A549 (cell line): ENCODE measurements around the gene PKM. TPM values are rescaled to one million over a fixed set of nuclear protein-coding genes. Genes with fewer than 3 reads are reported as not detected.

Source experiments
- ATAC-seq, 2 experiments: fragments of 200-7000 bp in 1 of 2; fragments of >200 bp in 1 of 2; cut with Nextera tagmentation in 1 of 2; cut with Tn5 transposase in 1 of 2; 3 replicates each; pipeline versions ENCODE4 v1.8.0 to v1.9.1; 2018 to 2020; ENCODE audit warnings: mild to moderate bottlenecking in 1 of 2, moderate library complexity in 1 of 2
- CTCF ChIA-PET: fragments of 300-600 bp; sonication (Branson Sonifier 250); formaldehyde crosslinking; extraction: SDS; loops from one replicate; lab custom pipeline; 2021; ENCODE audit warnings: antibody characterized with exemption, inconsistent platforms; lab: Yijun Ruan, JAX
- POLR2A ChIA-PET: fragments of 350-600 bp; formaldehyde crosslinking; extraction: SDS; loops from one replicate; lab custom pipeline; 2021; ENCODE audit warnings: antibody characterized with exemption, inconsistent platforms; lab: Yijun Ruan, JAX
- DNase-seq, 2 experiments: peaks; one replicate each; pipeline versions ENCODE4 v3.0.0 to v3.0.0-alpha.2; 2011 to 2016; ENCODE audit warnings: low read depth in 1 of 2, low spot score in 1 of 2
- FAIRE-seq: peaks from 2 replicates; lab custom pipeline; 2011; peaks lifted over from hg19 to GRCh38; lab: Jason Lieb, UNC
- H3K27ac ChIP-seq, 2 experiments: fragments of >200 bp; sonication (Bioruptor Twin); formaldehyde crosslinking; 3 replicates each; pipeline ENCODE4 v1.5.1; 2016 to 2017
- H3K4me1 ChIP-seq: fragments of >200 bp; sonication (Bioruptor Twin); formaldehyde crosslinking; 3 replicates; pipeline ENCODE4 v1.6.1; 2016
- H3K4me2 ChIP-seq: fragments of >200 bp; sonication (Bioruptor Twin); formaldehyde crosslinking; 3 replicates; pipeline ENCODE4 v1.6.1; 2016
- H3K4me3 ChIP-seq: fragments of >200 bp; sonication (Bioruptor Twin); formaldehyde crosslinking; 3 replicates; pipeline ENCODE4 v1.5.1; 2016
- H3K9me3 ChIP-seq: fragments of >200 bp; sonication (Bioruptor Twin); formaldehyde crosslinking; 3 replicates; pipeline ENCODE4 v1.6.1; 2016
- BHLHE40 ChIP-seq: IDR thresholded peaks from 2 replicates; pipeline ENCODE4 v1.6.1; 2012; ENCODE audit warnings: low read depth, low read length, inconsistent platforms
- CBX2 ChIP-seq: fragments of 200-600 bp; sonication (generic); IDR thresholded peaks from 2 replicates; pipeline ENCODE4 v1.6.1; 2016; ENCODE audit warnings: low read depth, mild to moderate bottlenecking, borderline replicate concordance
- CEBPB ChIP-seq, 2 experiments: fragments of >200 bp in 1 of 2; sonication (Bioruptor Twin) in 1 of 2; formaldehyde crosslinking in 1 of 2; IDR thresholded peaks; 2 replicates each; pipeline ENCODE4 v1.6.1; 2012 to 2016
- CHD2 ChIP-seq: fragments of 150-350 bp; IDR thresholded peaks from 2 replicates; pipeline ENCODE4 v1.6.1; 2014; ENCODE audit warnings: low read length; ENCODE audit not compliant: partially characterized antibody
- CHD4 ChIP-seq: fragments of 200-600 bp; sonication (generic); IDR thresholded peaks from 2 replicates; pipeline ENCODE4 v1.6.1; 2016; ENCODE audit warnings: antibody characterized with exemption, mild to moderate bottlenecking, borderline replicate concordance
- EHF ChIP-seq: fragments of 250-450 bp; sonication (Bioruptor Pico); IDR thresholded peaks from 2 replicates; pipeline ENCODE4 v1.5.0; 2020; ENCODE audit warnings: mild to moderate bottlenecking
- EHMT2 ChIP-seq: fragments of 200-600 bp; sonication (generic); IDR thresholded peaks from 2 replicates; pipeline ENCODE4 v1.6.1; 2016; ENCODE audit warnings: antibody characterized with exemption, low read depth, mild to moderate bottlenecking, moderate library complexity
- ELK1 ChIP-seq: fragments of 150-350 bp; IDR thresholded peaks from 2 replicates; pipeline ENCODE4 v1.6.1; 2014; ENCODE audit warnings: low read depth, mild to moderate bottlenecking, low read length
- FOSB ChIP-seq: fragments of 250-450 bp; sonication (Bioruptor Pico); IDR thresholded peaks from 2 replicates; pipeline ENCODE4 v1.5.0; 2020; ENCODE audit warnings: mild to moderate bottlenecking, moderate library complexity
- GATA3 ChIP-seq: IDR thresholded peaks from 2 replicates; pipeline ENCODE4 v1.6.1; 2012; ENCODE audit warnings: borderline replicate concordance
- HDAC2 ChIP-seq: fragments of 200-600 bp; sonication (generic); IDR thresholded peaks from 2 replicates; pipeline ENCODE4 v1.6.1; 2016
- HOXA7 ChIP-seq: fragments of 250-450 bp; sonication (Bioruptor Pico); IDR thresholded peaks from 2 replicates; pipeline ENCODE4 v1.5.0; 2020; ENCODE audit warnings: mild to moderate bottlenecking, moderate library complexity
- JUNB ChIP-seq: fragments of >200 bp; sonication (Bioruptor Twin); formaldehyde crosslinking; IDR thresholded peaks from 2 replicates; pipeline ENCODE4 v1.6.1; 2016
- KDM1A ChIP-seq: fragments of 200-600 bp; sonication (generic); IDR thresholded peaks from 2 replicates; pipeline ENCODE4 v1.6.1; 2016; ENCODE audit warnings: low read depth, mild to moderate bottlenecking
- MAFK ChIP-seq: fragments of 450-650 bp; IDR thresholded peaks from 2 replicates; pipeline ENCODE4 v1.6.1; 2014; ENCODE audit not compliant: partially characterized antibody
- MAZ ChIP-seq: fragments of 150-350 bp; IDR thresholded peaks from 2 replicates; pipeline ENCODE4 v1.6.1; 2014; ENCODE audit warnings: antibody characterized with exemption, low read depth, low read length, borderline replicate concordance
- NR3C1 ChIP-seq: fragments of >200 bp; sonication (Bioruptor Twin); formaldehyde crosslinking; IDR thresholded peaks from 3 replicates; pipeline ENCODE4 v1.6.1; 2017
- PHF8 ChIP-seq: fragments of 200-600 bp; sonication (generic); IDR thresholded peaks from 2 replicates; pipeline ENCODE4 v1.6.1; 2016; ENCODE audit warnings: low read depth, mild to moderate bottlenecking, antibody characterized with exemption, moderate library complexity, borderline replicate concordance
- POLR2A ChIP-seq: IDR thresholded peaks from 2 replicates; pipeline ENCODE4 v1.6.1; 2012; ENCODE audit warnings: mild to moderate bottlenecking, low read length
- POLR2AphosphoS2 ChIP-seq: conservative IDR thresholded peaks from 2 replicates; pipeline ENCODE4 v1.6.1; 2012; ENCODE audit warnings: low read length, improper control_type of control experiment, inconsistent platforms
- RFX5 ChIP-seq: fragments of 450-650 bp; IDR thresholded peaks from 2 replicates; pipeline ENCODE4 v1.7.1; 2014; ENCODE audit warnings: antibody characterized with exemption, mild to moderate bottlenecking, moderate library complexity
- SMC3 ChIP-seq: fragments of >200 bp; sonication (Bioruptor Twin); formaldehyde crosslinking; IDR thresholded peaks from 3 replicates; pipeline ENCODE4 v1.6.1; 2018; ENCODE audit warnings: inconsistent platforms
- ZC3H11A ChIP-seq: fragments of 450-650 bp; IDR thresholded peaks from 2 replicates; pipeline ENCODE4 v1.6.1; 2014; ENCODE audit warnings: antibody characterized with exemption, mild to moderate bottlenecking
- ZFP36 ChIP-seq: fragments of 450-650 bp; IDR thresholded peaks from 2 replicates; pipeline ENCODE4 v1.6.1; 2014; ENCODE audit warnings: borderline replicate concordance; ENCODE audit not compliant: partially characterized antibody
- ZNF302 ChIP-seq: fragments of 250-450 bp; sonication (Bioruptor Pico); IDR thresholded peaks from 2 replicates; pipeline ENCODE4 v1.9.0; 2021; ENCODE audit warnings: inconsistent platforms, mild to moderate bottlenecking, moderate library complexity
- WGBS: methylation state at CpG from one replicate; pipeline ENCODE4 v1.1.6; 2017; ENCODE audit errors: missing lambda C conversion rate; 5-methylcytosine and 5-hydroxymethylcytosine counted together
- polyA plus RNA-seq, 4 experiments: library from polyadenylated mRNA; depleted of rRNA in 3 of 4; stranded (reverse); fragments of >200 nt; fragmentation: RNase III in 1 of 4; extraction: RNeasy Plus Mini Kit Qiagen cat#74134 plus additional on column Dnase treatment in 1 of 4; gene quantifications; 2 replicates in 3 of 4; 3 replicates in 1 of 4; pipeline ENCODE4 v1.2.3, GENCODE V29; 2011 to 2017
- TF ChIP-seq, protein P1 (sequence below): fragments of 200-600 bp; sonication (generic); IDR thresholded peaks from 2 replicates; pipeline ENCODE4 v1.6.1; 2016; ENCODE audit warnings: antibody characterized with exemption, mild to moderate bottlenecking, moderate library complexity
- TF ChIP-seq, protein P2 (sequence below): IDR thresholded peaks from 2 replicates; pipeline ENCODE4 v1.6.1; 2012; ENCODE audit warnings: low read depth, borderline replicate concordance
- TF ChIP-seq, protein P3 (sequence below): fragments of 250-450 bp; sonication (Bioruptor Pico); IDR thresholded peaks from 2 replicates; pipeline ENCODE4 v1.5.0; 2020; ENCODE audit warnings: low read depth, mild to moderate bottlenecking, moderate library complexity

The PKM gene
- polyA plus RNA-seq, 2 of the 4 experiments (the other 2 are of a cell fraction): 3,443 to 3,848 TPM

GRCh38 chr15:72192416-72192815 lies 38.6 kb downstream of the PKM start:
- ATAC-seq (no peak), DNase-seq (no peak), FAIRE-seq (peak; percentile 92)
- TF ChIP-seq ZNF302 (CRISPR knock-in tag) (no peak), MAZ (no peak), ELK1 (no peak), HOXA7 (CRISPR knock-in tag) (no peak), CBX2 (no peak), CEBPB (IDR thresholded peaks at IDR 0.05) (no peak), RFX5 (no peak), POLR2A (no peak), POLR2AphosphoS2 (no peak), KDM1A (no peak), ZC3H11A (no peak), EHF (no peak), GATA3 (no peak), ZFP36 (no peak), FOSB (no peak), HDAC2 (no peak), PHF8 (no peak)
- TF ChIP-seq, protein P1, sequence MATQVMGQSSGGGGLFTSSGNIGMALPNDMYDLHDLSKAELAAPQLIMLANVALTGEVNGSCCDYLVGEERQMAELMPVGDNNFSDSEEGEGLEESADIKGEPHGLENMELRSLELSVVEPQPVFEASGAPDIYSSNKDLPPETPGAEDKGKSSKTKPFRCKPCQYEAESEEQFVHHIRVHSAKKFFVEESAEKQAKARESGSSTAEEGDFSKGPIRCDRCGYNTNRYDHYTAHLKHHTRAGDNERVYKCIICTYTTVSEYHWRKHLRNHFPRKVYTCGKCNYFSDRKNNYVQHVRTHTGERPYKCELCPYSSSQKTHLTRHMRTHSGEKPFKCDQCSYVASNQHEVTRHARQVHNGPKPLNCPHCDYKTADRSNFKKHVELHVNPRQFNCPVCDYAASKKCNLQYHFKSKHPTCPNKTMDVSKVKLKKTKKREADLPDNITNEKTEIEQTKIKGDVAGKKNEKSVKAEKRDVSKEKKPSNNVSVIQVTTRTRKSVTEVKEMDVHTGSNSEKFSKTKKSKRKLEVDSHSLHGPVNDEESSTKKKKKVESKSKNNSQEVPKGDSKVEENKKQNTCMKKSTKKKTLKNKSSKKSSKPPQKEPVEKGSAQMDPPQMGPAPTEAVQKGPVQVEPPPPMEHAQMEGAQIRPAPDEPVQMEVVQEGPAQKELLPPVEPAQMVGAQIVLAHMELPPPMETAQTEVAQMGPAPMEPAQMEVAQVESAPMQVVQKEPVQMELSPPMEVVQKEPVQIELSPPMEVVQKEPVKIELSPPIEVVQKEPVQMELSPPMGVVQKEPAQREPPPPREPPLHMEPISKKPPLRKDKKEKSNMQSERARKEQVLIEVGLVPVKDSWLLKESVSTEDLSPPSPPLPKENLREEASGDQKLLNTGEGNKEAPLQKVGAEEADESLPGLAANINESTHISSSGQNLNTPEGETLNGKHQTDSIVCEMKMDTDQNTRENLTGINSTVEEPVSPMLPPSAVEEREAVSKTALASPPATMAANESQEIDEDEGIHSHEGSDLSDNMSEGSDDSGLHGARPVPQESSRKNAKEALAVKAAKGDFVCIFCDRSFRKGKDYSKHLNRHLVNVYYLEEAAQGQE: no peak
- TF ChIP-seq, protein P2, sequence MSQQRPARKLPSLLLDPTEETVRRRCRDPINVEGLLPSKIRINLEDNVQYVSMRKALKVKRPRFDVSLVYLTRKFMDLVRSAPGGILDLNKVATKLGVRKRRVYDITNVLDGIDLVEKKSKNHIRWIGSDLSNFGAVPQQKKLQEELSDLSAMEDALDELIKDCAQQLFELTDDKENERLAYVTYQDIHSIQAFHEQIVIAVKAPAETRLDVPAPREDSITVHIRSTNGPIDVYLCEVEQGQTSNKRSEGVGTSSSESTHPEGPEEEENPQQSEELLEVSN: no peak
- TF ChIP-seq, protein P3, sequence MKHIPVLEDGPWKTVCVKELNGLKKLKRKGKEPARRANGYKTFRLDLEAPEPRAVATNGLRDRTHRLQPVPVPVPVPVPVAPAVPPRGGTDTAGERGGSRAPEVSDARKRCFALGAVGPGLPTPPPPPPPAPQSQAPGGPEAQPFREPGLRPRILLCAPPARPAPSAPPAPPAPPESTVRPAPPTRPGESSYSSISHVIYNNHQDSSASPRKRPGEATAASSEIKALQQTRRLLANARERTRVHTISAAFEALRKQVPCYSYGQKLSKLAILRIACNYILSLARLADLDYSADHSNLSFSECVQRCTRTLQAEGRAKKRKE (CRISPR knock-in tag): no peak
- no peak overlapping the region for H3K27ac ChIP-seq
- no peak overlapping the region for H3K4me3 ChIP-seq
- CTCF ChIA-PET: interaction anchor here (1.6 to 31.0 kb wide), 3 partner anchors 9 to 36 kb away, joined by 4 to 644 read pairs (median 4); partner anchors contain the start of gene PKM
- no peaks in the 10 kb centered on the region for H3K9me3 ChIP-seq
- peaks cover 8% of the 10 kb centered on the region; the same call in 2 of the 3 replicates for H3K4me1 ChIP-seq
- POLR2A ChIA-PET: no interaction called here
- 81% methylated on average over 3 of the region's 3 CpGs for WGBS
- no peak overlapping the region for H3K4me2 ChIP-seq

GRCh38 chr15:72189250-72189902 lies 41.6 kb downstream of the PKM start:
- Histone ChIP-seq H3K27ac (no peak overlapping the region), H3K9me3 (no peaks in the 10 kb centered on the region), H3K4me3 (no peak overlapping the region), H3K4me2 (no peak overlapping the region), H3K4me1 (peaks cover 14% of the 10 kb centered on the region)
- 76% methylated on average over 2 of the region's 2 CpGs for WGBS
- no peak for ATAC-seq
- peak; percentile 84 for FAIRE-seq
- no peak for DNase-seq
- POLR2A ChIA-PET: no interaction called here
- CTCF ChIA-PET: interaction anchor here (1.0 to 4.1 kb wide), 7 partner anchors 10 to 151 kb away, joined by 3 to 23 read pairs (median 4); partner anchors contain the start of gene GRAMD2A
- TF ChIP-seq CHD2 (no peak), NR3C1 (no peak), SMC3 (no peak), BHLHE40 (no peak), CHD4 (no peak), JUNB (no peak), EHMT2 (no peak), HOXA7 (CRISPR knock-in tag) (no peak), EHF (no peak), POLR2A (no peak), MAFK (no peak)
- TF ChIP-seq, protein P1: no peak
